Brain microvascular endothelial cell (primary cell): ENCODE measurements around the gene SCFD1.

Experiments
- DNase-seq: peaks from one replicate; pipeline ENCODE4 v3.0.0-alpha.2; 2020
- H3K27ac ChIP-seq: fragments of 250-450 bp; sonication (Bioruptor Pico); 2 replicates; pipeline ENCODE4 v1.5.1; 2020; ENCODE audit warnings: mild to moderate bottlenecking, moderate library complexity
- H3K27me3 ChIP-seq: fragments of 250-450 bp; sonication (Bioruptor Pico); replicated peaks from 2 replicates; pipeline ENCODE4 v1.5.1; 2020; ENCODE audit warnings: mild to moderate bottlenecking
- H3K36me3 ChIP-seq: fragments of 250-450 bp; sonication (Bioruptor Pico); replicated peaks from 2 replicates; pipeline ENCODE4 v1.5.1; 2020; ENCODE audit warnings: mild to moderate bottlenecking
- H3K4me3 ChIP-seq: 2 replicates; pipeline ENCODE4 v1.5.1; 2011; ENCODE audit warnings: low read depth, mild to moderate bottlenecking, control low read depth, low read length, moderate library complexity
- in situ Hi-C: cut with HindIII; loops from 2 replicates; pipeline ENCODE4 v1.10.0; 2017; ENCODE audit warnings: low sequenced_read_pairs, low pct_ligation_motif_present
- TF ChIP-seq, protein P1 (sequence below): IDR thresholded peaks from 2 replicates; pipeline ENCODE4 v1.5.1; 2011; ENCODE audit warnings: low read depth, mild to moderate bottlenecking, moderate library complexity, low read length, control low read depth, inconsistent platforms; ENCODE audit errors: missing control alignments

SCFD1 gene

GRCh38 chr14:30580616-30581282, 41.4 kb upstream of the SCFD1 start:
- H3K27me3 ChIP-seq, result no peaks in the 10 kb centered on the region
- H3K4me3 ChIP-seq, result no peak overlapping the region
- H3K27ac ChIP-seq, result no peak overlapping the region
- in situ Hi-C loops, result no loop called here
- no peak for DNase-seq
- TF ChIP-seq, protein P1, sequence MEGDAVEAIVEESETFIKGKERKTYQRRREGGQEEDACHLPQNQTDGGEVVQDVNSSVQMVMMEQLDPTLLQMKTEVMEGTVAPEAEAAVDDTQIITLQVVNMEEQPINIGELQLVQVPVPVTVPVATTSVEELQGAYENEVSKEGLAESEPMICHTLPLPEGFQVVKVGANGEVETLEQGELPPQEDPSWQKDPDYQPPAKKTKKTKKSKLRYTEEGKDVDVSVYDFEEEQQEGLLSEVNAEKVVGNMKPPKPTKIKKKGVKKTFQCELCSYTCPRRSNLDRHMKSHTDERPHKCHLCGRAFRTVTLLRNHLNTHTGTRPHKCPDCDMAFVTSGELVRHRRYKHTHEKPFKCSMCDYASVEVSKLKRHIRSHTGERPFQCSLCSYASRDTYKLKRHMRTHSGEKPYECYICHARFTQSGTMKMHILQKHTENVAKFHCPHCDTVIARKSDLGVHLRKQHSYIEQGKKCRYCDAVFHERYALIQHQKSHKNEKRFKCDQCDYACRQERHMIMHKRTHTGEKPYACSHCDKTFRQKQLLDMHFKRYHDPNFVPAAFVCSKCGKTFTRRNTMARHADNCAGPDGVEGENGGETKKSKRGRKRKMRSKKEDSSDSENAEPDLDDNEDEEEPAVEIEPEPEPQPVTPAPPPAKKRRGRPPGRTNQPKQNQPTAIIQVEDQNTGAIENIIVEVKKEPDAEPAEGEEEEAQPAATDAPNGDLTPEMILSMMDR, result no peak
- H3K36me3 ChIP-seq, result no peaks in the 10 kb centered on the region

- TF ChIP-seq, protein P1, result no peak
- no peak overlapping the region for H3K4me3 ChIP-seq
- H3K27me3 ChIP-seq, result no peaks in the 10 kb centered on the region
- in situ Hi-C loops, result no loop called here
- no peaks in the 10 kb centered on the region for H3K36me3 ChIP-seq
- no peak overlapping the region for H3K27ac ChIP-seq
- no peak for DNase-seq
These were observed 40.9 kb upstream of the SCFD1 start for GRCh38 chr14:30581283-30581625.

GRCh38 chr14:30582376-30582775, 39.7 kb upstream of the SCFD1 start:
- no peak overlapping the region for H3K4me3 ChIP-seq
- H3K36me3 ChIP-seq, result no peaks in the 10 kb centered on the region
- H3K27me3 ChIP-seq, result no peaks in the 10 kb centered on the region
- DNase-seq, result no peak
- in situ Hi-C loops, result no loop called here
- no peak overlapping the region for H3K27ac ChIP-seq
- TF ChIP-seq, protein P1, result no peak

GRCh38 chr14:30584058-30584630, 38.0 kb upstream of the SCFD1 start:
- Histone ChIP-seq H3K4me3 (no peak overlapping the region), H3K36me3 (no peaks in the 10 kb centered on the region), H3K27me3 (no peaks in the 10 kb centered on the region), H3K27ac (no peak overlapping the region)
- TF ChIP-seq, protein P1, result no peak
- in situ Hi-C loops, result no loop called here
- no peak for DNase-seq

GRCh38 chr14:30585204-30585603, 36.9 kb upstream of the SCFD1 start:
- H3K36me3 ChIP-seq, result peaks cover 7% of the 10 kb centered on the region
- TF ChIP-seq, protein P1, result no peak
- no peak for DNase-seq
- H3K27me3 ChIP-seq, result no peaks in the 10 kb centered on the region
- no peak overlapping the region for H3K27ac ChIP-seq
- H3K4me3 ChIP-seq, result no peak overlapping the region
- in situ Hi-C loops, result no loop called here

DNA sequence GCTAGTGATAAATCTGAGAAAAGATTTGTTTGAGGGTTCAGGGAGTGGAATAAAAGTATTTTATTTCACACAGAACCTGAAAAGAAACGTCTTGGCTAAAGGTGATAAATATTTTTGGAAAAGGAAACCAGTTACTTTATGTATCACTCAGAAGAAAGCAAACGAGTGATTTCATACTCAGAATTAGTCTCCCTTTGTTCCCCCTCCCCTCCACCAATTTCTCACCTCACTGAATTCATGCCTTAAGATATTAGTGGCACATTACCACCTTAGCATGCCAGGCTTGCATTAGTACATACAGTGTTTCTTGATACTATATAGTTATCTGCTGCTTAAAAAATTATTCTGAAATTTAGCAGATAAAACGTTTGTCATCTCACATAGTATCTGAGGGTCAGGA, 35.0 kb upstream of the SCFD1 start:
- no peaks in the 10 kb centered on the region for H3K27me3 ChIP-seq
- no peak overlapping the region for H3K4me3 ChIP-seq
- in situ Hi-C loops, result no loop called here
- H3K27ac ChIP-seq, result no peak overlapping the region
- DNase-seq, result no peak
- H3K36me3 ChIP-seq, result peaks cover 19% of the 10 kb centered on the region
- TF ChIP-seq, protein P1, result no peak
